Transverse colon (tissue), 3 donors: ENCODE results near the gene POC1A.

Experiments
- POLR2A ChIP-seq: fragments of 450-650 bp; IDR thresholded peaks from one replicate; pipeline ENCODE4 v1.6.1; 2016; ENCODE audit warnings: antibody characterized with exemption, mild to moderate bottlenecking, moderate library complexity
- TF ChIP-seq, protein P1 (sequence below), 5 experiments: fragments of 200-600 bp in 3 of 5; fragments of 450-650 bp in 2 of 5; sonication (generic) in 3 of 5; IDR thresholded peaks; 1 replicate in 2 of 5; 2 replicates in 3 of 5; pipeline ENCODE4 v1.5.1; 2016 to 2017; ENCODE audit warnings: antibody characterized with exemption in 5 of 5, inconsistent platforms in 3 of 5, mild to moderate bottlenecking in 2 of 5, moderate library complexity in 1 of 5

DNA sequence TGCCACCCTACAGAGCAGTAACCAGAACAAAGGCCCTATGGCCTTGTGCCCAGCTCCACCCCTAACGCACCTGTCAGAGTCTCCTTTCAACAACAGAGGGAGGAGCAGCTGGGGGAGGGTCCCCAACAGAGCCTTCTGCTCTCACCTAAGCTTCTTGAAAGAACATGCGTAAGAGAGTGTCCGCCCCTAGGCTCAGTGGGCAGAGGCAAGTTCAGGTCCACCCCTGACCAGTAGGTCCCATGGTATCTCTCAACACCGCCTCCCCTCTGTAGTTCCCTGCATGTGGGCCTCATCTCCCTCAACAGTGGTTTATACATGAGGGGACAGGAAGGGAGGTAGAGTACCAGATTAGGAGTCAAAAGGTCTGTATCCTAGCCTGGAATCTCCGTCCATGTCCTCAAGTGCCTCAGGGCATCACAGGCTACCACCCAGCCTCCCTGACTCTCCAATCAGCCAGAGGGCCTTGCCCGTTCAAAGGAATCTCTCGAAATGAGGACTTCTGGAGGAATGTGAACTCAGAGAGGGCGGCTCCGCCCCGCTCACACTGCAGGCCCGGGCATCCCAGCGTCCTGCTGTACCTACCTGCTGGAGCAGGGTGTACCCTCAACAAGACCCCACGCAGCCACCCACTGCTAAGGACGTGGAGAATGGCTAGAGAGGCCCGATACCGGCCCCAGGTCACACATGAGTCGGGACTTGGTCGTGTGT is 680 bp downstream of the POC1A start:
- TF ChIP-seq, protein P1, sequence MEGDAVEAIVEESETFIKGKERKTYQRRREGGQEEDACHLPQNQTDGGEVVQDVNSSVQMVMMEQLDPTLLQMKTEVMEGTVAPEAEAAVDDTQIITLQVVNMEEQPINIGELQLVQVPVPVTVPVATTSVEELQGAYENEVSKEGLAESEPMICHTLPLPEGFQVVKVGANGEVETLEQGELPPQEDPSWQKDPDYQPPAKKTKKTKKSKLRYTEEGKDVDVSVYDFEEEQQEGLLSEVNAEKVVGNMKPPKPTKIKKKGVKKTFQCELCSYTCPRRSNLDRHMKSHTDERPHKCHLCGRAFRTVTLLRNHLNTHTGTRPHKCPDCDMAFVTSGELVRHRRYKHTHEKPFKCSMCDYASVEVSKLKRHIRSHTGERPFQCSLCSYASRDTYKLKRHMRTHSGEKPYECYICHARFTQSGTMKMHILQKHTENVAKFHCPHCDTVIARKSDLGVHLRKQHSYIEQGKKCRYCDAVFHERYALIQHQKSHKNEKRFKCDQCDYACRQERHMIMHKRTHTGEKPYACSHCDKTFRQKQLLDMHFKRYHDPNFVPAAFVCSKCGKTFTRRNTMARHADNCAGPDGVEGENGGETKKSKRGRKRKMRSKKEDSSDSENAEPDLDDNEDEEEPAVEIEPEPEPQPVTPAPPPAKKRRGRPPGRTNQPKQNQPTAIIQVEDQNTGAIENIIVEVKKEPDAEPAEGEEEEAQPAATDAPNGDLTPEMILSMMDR (IDR thresholded peaks at IDR 0.05) = no peak
- TF ChIP-seq POLR2A = no peak
